Measurements from ENCODE around the gene RBM4.

Gene RBM4

GRCh38 chr11:66684635-66685034, 46.1 kb downstream of the RBM4 start:
- DNase-seq (ENCODE audit: low read depth) = no peak
- H3K4me3 ChIP-seq (ENCODE audit: control insufficient read depth, low read depth, low read length) = no peak overlapping the region
- TF ChIP-seq CTCF (conservative IDR thresholded peaks at IDR 0.05; ENCODE audit: control insufficient read depth, insufficient read depth, low read depth, low read length) = no peak

- no peak for DNase-seq (ENCODE audit: low read depth)
- no peak overlapping the region for H3K4me3 ChIP-seq (ENCODE audit: control insufficient read depth, low read depth, low read length)
- TF ChIP-seq CTCF (conservative IDR thresholded peaks at IDR 0.05; ENCODE audit: control insufficient read depth, insufficient read depth, low read depth, low read length) = no peak
Measured at GRCh38 chr11:66685276-66686099, 47.0 kb downstream of the RBM4 start.

GRCh38 chr11:66686100-66686785, 47.7 kb downstream of the RBM4 start:
- no peak overlapping the region for H3K4me3 ChIP-seq (ENCODE audit: control insufficient read depth, low read depth, low read length)
- no peak for TF ChIP-seq CTCF (conservative IDR thresholded peaks at IDR 0.05; ENCODE audit: control insufficient read depth, insufficient read depth, low read depth, low read length)
- DNase-seq (ENCODE audit: low read depth) = no peak

DNA sequence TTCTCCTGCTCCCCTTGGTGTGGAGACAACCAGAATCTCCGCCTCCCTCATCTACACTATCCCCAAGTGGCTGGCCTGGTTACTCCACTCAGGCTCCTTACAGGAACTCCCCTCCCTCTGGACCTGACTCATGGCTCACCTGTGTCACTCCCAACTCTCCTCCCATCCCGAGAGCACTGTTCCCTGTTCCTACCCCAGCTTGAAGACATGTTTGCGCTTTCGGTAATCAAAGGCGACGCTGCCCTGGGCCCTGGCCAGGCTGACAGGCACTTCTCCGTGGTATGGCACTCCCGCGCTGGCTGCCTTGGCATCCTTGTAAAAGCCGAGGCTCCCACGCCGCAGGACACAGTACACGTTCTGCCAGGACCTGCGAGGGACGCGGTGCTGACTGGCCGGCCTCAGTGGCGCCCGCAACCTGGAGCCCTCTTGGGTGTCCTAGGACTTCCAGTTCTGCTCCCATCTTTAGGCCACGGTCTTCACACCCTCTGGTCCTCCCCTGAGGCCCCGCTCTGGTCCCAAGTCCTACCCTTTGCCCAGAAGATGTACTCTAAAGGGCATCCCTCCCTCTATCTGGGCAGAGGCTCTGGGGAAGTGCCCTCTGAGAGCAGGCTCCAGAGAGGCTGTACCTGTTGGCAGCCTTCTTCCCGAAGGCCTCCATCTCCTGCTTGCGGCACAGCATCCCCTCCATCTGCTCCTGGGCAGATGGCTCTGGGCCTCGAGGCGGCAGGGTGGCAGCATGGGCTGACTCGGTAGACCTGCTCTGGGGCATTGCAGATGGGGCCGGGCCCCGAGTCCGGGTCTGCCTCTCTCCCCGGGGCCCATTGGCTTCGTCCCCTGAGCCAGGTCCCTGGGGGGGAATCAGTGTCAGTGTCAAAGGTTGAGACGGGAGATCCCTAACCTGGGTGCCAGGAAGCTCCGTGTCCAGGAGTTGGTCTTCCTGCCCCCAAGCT, 48.6 kb downstream of the RBM4 start:
- H3K4me3 ChIP-seq (ENCODE audit: control insufficient read depth, low read depth, low read length) = no peak overlapping the region
- no peak for TF ChIP-seq CTCF (conservative IDR thresholded peaks at IDR 0.05; ENCODE audit: control insufficient read depth, insufficient read depth, low read depth, low read length)
- DNase-seq (ENCODE audit: low read depth) = no peak

DNA sequence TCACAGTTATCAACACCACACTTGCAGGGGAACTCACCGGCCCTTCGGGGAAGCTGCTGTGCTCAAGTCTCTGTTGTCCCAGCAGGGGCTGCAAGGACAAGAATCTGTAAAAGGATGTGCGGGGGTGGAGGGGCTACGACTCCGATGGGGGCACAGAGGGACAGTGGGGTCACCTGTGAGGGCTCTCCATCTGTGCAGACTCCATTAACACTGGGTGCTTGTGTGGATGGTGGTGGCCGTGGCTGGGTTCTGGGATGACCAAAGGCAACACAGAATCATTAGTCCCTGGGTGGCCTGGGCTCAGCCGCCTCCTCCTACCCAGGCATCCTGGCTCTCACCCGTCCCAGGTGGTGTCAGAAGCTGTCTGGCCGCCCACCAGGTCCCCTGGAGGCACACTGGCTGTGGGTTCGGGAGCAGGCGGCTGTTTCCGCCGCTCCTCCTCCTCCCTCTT, 49.4 kb downstream of the RBM4 start:
- no peak for DNase-seq (ENCODE audit: low read depth)
- no peak for TF ChIP-seq CTCF (conservative IDR thresholded peaks at IDR 0.05; ENCODE audit: control insufficient read depth, insufficient read depth, low read depth, low read length)
- no peak overlapping the region for H3K4me3 ChIP-seq (ENCODE audit: control insufficient read depth, low read depth, low read length)

All from fibroblast of mammary gland (primary cell).